Neural cell (in vitro differentiated cells): ENCODE measurements around the gene SH3PXD2A. TPM values are rescaled to one million over a fixed set of nuclear protein-coding genes. Genes with fewer than 3 reads are reported as not detected.

Experiments
- H2AFZ ChIP-seq: fragments of 200-600, 300-800 bp; sonication (generic), shearing (Covaris generic); 2 replicates; pipeline ENCODE4 v1.6.0; 2014; ENCODE audit warnings: low read depth, mild to moderate bottlenecking, antibody characterized with exemption, low read length, moderate library complexity
- H3F3A ChIP-seq: fragments of 200-600 bp; shearing (Covaris generic); 2 replicates; pipeline ENCODE4 v1.6.1; 2016; ENCODE audit warnings: mild to moderate bottlenecking, moderate library complexity, mixed read lengths, antibody characterized with exemption, low read length; ENCODE audit not compliant: insufficient read depth, poor library complexity, severe bottlenecking
- H3K27ac ChIP-seq: fragments of 200-600, 300-800 bp; sonication (generic), shearing (Covaris generic); 2 replicates; pipeline ENCODE4 v1.5.1; 2014; ENCODE audit warnings: mild to moderate bottlenecking, low read length, moderate library complexity
- H3K27me3 ChIP-seq: fragments of 300-800, 200-600 bp; sonication (generic), shearing (Covaris generic); 2 replicates; pipeline ENCODE4 v1.6.0; 2014; ENCODE audit warnings: mild to moderate bottlenecking, low read depth, low read length, moderate library complexity; ENCODE audit not compliant: insufficient read depth
- H3K36me3 ChIP-seq: fragments of 300-800, 200-600 bp; sonication (generic), shearing (Covaris generic); 2 replicates; pipeline ENCODE4 v1.5.1; 2014; ENCODE audit warnings: mild to moderate bottlenecking, antibody characterized with exemption, low read length, moderate library complexity; ENCODE audit not compliant: insufficient read depth
- H3K4me2 ChIP-seq: fragments of 300-800, 200-600 bp; sonication (generic), shearing (Covaris generic); 2 replicates; pipeline ENCODE4 v1.6.0; 2014; ENCODE audit warnings: mild to moderate bottlenecking, low read length
- H3K4me3 ChIP-seq: fragments of 300-800, 200-600 bp; sonication (generic), shearing (Covaris generic); 2 replicates; pipeline ENCODE4 v1.5.1; 2014; ENCODE audit warnings: mild to moderate bottlenecking, low read length, moderate library complexity
- H3K79me2 ChIP-seq: fragments of 200-600 bp; shearing (Covaris generic); replicated peaks from 2 replicates; pipeline ENCODE4 v1.6.0; 2014; ENCODE audit warnings: mild to moderate bottlenecking, low read length, moderate library complexity; ENCODE audit not compliant: insufficient read depth
- H3K9ac ChIP-seq: fragments of 300-800, 200-600 bp; sonication (generic), shearing (Covaris generic); 2 replicates; pipeline ENCODE4 v1.6.1; 2016; ENCODE audit warnings: mild to moderate bottlenecking, low read length, mixed read lengths
- H3K9me2 ChIP-seq: fragments of 200-600 bp; shearing (Covaris generic); 2 replicates; pipeline ENCODE4 v1.6.1; 2016; ENCODE audit warnings: mild to moderate bottlenecking, low read length, mixed read lengths; ENCODE audit not compliant: insufficient read depth
- H3K9me3 ChIP-seq: fragments of 200-600, 300-800 bp; sonication (generic), shearing (Covaris generic); 2 replicates; pipeline ENCODE4 v1.6.1; 2016; ENCODE audit warnings: mild to moderate bottlenecking, mixed run types, low read length, moderate library complexity, mixed read lengths
- H4K20me1 ChIP-seq: fragments of 200-600 bp; shearing (Covaris generic); 2 replicates; pipeline ENCODE4 v1.6.1; 2016; ENCODE audit warnings: mild to moderate bottlenecking, mixed run types; ENCODE audit not compliant: insufficient read depth
- CTCF ChIP-seq: fragments of 450-650 bp; IDR thresholded peaks from 2 replicates; pipeline ENCODE4 v1.5.1; 2014; ENCODE audit warnings: antibody characterized with exemption, mild to moderate bottlenecking, moderate library complexity; ENCODE audit not compliant: poor library complexity, severe bottlenecking
- EP300 ChIP-seq: fragments of 450-650 bp; conservative IDR thresholded peaks from 2 replicates; pipeline ENCODE4 v1.6.1; 2014; ENCODE audit warnings: antibody characterized with exemption, mild to moderate bottlenecking, moderate library complexity; ENCODE audit not compliant: poor library complexity, severe bottlenecking
- EZH2 ChIP-seq: fragments of 200-600, 300-800 bp; shearing (Covaris generic), sonication (generic); IDR thresholded peaks from 2 replicates; pipeline ENCODE4 v1.6.1; 2014; ENCODE audit warnings: antibody characterized with exemption, low read length, borderline replicate concordance, mild to moderate bottlenecking; ENCODE audit not compliant: insufficient read depth, poor library complexity, severe bottlenecking
- MXI1 ChIP-seq: fragments of 450-650 bp; conservative IDR thresholded peaks from 2 replicates; pipeline ENCODE4 v1.6.1; 2014; ENCODE audit warnings: antibody characterized with exemption, mild to moderate bottlenecking; ENCODE audit not compliant: poor library complexity, severe bottlenecking
- POLR2AphosphoS5 ChIP-seq: IDR thresholded peaks from 2 replicates; pipeline ENCODE4 v1.6.1; 2012
- RAD21 ChIP-seq: fragments of 450-650 bp; conservative IDR thresholded peaks from 2 replicates; pipeline ENCODE4 v1.6.1; 2014; ENCODE audit warnings: antibody characterized with exemption, mild to moderate bottlenecking, moderate library complexity
- REST ChIP-seq: IDR thresholded peaks from 2 replicates; pipeline ENCODE4 v1.6.1; 2012; ENCODE audit warnings: borderline replicate concordance
- SMC3 ChIP-seq: fragments of 450-650 bp; conservative IDR thresholded peaks from 2 replicates; pipeline ENCODE4 v1.6.1; 2014; ENCODE audit warnings: antibody characterized with exemption, mild to moderate bottlenecking, moderate library complexity; ENCODE audit not compliant: poor library complexity
- TAF1 ChIP-seq: IDR thresholded peaks from 2 replicates; pipeline ENCODE4 v1.6.1; 2012; ENCODE audit warnings: low read depth
- polyA plus RNA-seq: library from polyadenylated mRNA; depleted of rRNA; stranded (reverse); fragments of >200 nt; gene quantifications from 2 replicates; pipeline ENCODE4 v1.2.3, GENCODE V29; 2014

The SH3PXD2A gene
- polyA plus RNA-seq, 1 donor from 2014 or later = 5.2 TPM

- Histone ChIP-seq H3K4me3 (no peak overlapping the region), H3K27me3 (no peaks in the 10 kb centered on the region), H3K36me3 (no peaks in the 10 kb centered on the region), H3K79me2 (no peaks in the 10 kb centered on the region), H3F3A (no peaks in the 10 kb centered on the region), H3K9me3 (no peaks in the 10 kb centered on the region), H2AFZ (no peak overlapping the region), H3K9ac (no peak overlapping the region), H3K27ac (no peak overlapping the region), H3K4me2 (no peak overlapping the region), H4K20me1 (no peaks in the 10 kb centered on the region), H3K9me2 (no peaks in the 10 kb centered on the region)
- TF ChIP-seq TAF1 = no peak
- no peak for TF ChIP-seq SMC3
- no peak for TF ChIP-seq MXI1
- TF ChIP-seq CTCF = no peak
- no peak for TF ChIP-seq REST
- TF ChIP-seq POLR2AphosphoS5 = no peak
- no peak for TF ChIP-seq EP300
- TF ChIP-seq RAD21 = no peak
- no peak for TF ChIP-seq EZH2
Measured at GRCh38 chr10:103736044-103736443, 119.3 kb downstream of the SH3PXD2A start.

- no peak overlapping the region for H3K4me2 ChIP-seq
Measured at GRCh38 chr10:103734731-103735130, 120.6 kb downstream of the SH3PXD2A start.

More at GRCh38 chr10:103734731-103735130, 120.6 kb downstream of the SH3PXD2A start:
- no peak overlapping the region for H2AFZ ChIP-seq
- TF ChIP-seq MXI1 (no peak), EP300 (no peak), POLR2AphosphoS5 (no peak), RAD21 (no peak), SMC3 (no peak), CTCF (no peak), TAF1 (no peak), REST (no peak), EZH2 (no peak)
- no peak overlapping the region for H3K4me3 ChIP-seq
- H4K20me1 ChIP-seq = no peaks in the 10 kb centered on the region
- H3K27ac ChIP-seq = no peak overlapping the region
- no peaks in the 10 kb centered on the region for H3F3A ChIP-seq
- no peaks in the 10 kb centered on the region for H3K79me2 ChIP-seq
- H3K9ac ChIP-seq = no peak overlapping the region
- no peaks in the 10 kb centered on the region for H3K9me3 ChIP-seq
- no peaks in the 10 kb centered on the region for H3K27me3 ChIP-seq
- H3K9me2 ChIP-seq = no peaks in the 10 kb centered on the region
- H3K36me3 ChIP-seq = no peaks in the 10 kb centered on the region
